ENCODE measurements around the gene PHAF1. TPM values are rescaled to one million over a fixed set of nuclear protein-coding genes. Genes with fewer than 3 reads are reported as not detected.
A peak's percentile ranks its signal among the peaks of the same experiment; 100 is the strongest.

PHAF1 gene
- total and polyA plus RNA-seq, 9 of the 15 experiments (the other 6 are each of a cell fraction or from before 2014, with no cell fraction given), result 5.1 to 25.4 (median 13.8) TPM

DNA sequence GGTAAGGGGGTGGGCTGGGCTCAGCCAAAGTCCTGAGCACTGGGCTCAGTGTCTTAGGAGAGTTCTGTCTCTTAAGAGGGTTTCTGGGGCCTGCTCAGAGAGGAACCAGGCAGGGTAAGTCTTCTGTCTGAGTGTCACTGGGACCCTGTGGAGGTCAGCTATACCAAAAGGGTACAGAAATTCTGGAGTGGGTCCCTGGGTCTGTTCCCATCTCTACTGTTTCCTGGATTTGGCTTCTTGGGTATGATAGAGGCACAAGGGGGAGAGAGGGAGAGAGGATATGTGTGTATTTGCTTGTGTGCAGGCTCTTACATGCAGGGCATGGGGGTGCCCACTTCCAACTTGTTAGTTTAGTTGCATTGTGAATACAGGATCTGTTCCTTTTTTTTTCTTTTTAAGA lies 83.8 kb downstream of the PHAF1 start (continued):
- TF ChIP-seq, protein P1, sequence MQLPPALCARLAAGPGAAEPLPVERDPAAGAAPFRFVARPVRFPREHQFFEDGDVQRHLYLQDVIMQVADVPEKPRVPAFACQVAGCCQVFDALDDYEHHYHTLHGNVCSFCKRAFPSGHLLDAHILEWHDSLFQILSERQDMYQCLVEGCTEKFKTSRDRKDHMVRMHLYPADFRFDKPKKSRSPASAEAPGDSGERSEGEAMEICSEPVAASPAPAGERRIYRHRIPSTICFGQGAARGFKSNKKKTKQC (CRISPR knock-in tag; IDR thresholded peaks at IDR 0.05), result no peak
- TF ChIP-seq ZNF133 (CRISPR knock-in tag; IDR thresholded peaks at IDR 0.05), result no peak
- no peak for TF ChIP-seq POLR2H (tag; IDR thresholded peaks at IDR 0.05; ENCODE audit: low read depth)

DNA sequence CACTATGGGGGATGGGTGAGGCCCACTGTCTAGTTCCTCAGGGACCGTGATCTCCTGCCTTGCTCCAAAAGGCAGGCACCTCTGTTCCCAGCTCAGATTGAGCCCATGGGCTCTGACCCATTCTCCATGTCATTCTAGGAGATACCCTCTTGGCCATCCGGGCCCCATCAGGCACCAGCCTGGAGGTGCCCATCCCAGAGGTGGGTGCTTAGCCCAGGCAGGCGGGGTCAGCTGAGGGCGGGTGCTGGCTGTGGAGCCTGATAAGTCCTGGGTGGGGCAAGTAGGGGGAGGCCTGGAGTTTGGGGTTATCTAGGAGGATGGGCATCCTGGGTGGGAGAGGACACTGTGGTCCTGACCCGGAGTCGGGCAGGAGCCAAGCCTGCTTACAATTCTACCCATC lies 84.5 kb downstream of the PHAF1 start:
- peak overlapping the region; percentile 17; the same call in 1 of the 3 replicates for H3K27ac ChIP-seq (ENCODE audit: extremely low read depth, low read depth, low read length)
- H3K27me3 ChIP-seq (ENCODE audit: control insufficient read depth in 2 of 2, insufficient read depth in 2 of 2, low read length in 2 of 2), result no peaks in the 10 kb centered on the region
- DNase-seq (ENCODE audit: extremely low read depth in 1 of 4, low spot score in 3 of 4) (no peak), ATAC-seq (no peak), FAIRE-seq (no peak)
- peaks cover 63% of the 10 kb centered on the region for H3K36me3 ChIP-seq (ENCODE audit: control insufficient read depth, insufficient read depth, low read length)
- 64% methylated on average over 5 of the region's 6 CpGs for WGBS (ENCODE audit: insufficient coverage, low coverage, missing lambda C conversion rate)
- no peaks in the 10 kb centered on the region for H3K9me3 ChIP-seq (replicated peaks; ENCODE audit: control insufficient read depth, insufficient read depth, low read depth, low read length)
- H3K4me1 ChIP-seq (replicated peaks in 1 of 2; ENCODE audit: control insufficient read depth in 2 of 2, insufficient read depth in 2 of 2, low read length in 2 of 2), result peaks cover 38 to 69% of the 10 kb centered on the region in 2 experiments
- H3K79me2 ChIP-seq (ENCODE audit: control insufficient read depth, insufficient read depth, low read length), result peaks cover 46% of the 10 kb centered on the region
- peak overlapping the region; percentile 74 to 88; a peak in 3 of 4 replicates for H3K9ac ChIP-seq (ENCODE audit: insufficient read depth in 1 of 2, low read depth in 2 of 2, low read length in 2 of 2)
- H4K20me1 ChIP-seq (replicated peaks; ENCODE audit: control insufficient read depth, insufficient read depth, low read length), result no peaks in the 10 kb centered on the region
- BruUV-seq (replicated peaks), result no TSS peak
- POLR2A ChIA-PET, result interaction anchor here (0.8 to 1.2 kb wide), 2 partner anchors 9 to 177 kb away, joined by 3 to 4 read pairs; no protein-coding TSS in a partner anchor
- intact Hi-C loops (cut with micrococcal nuclease), result loop anchor here (5.0 kb wide), 1 partner anchor 33 kb away; the partner anchor contains the start of gene TMEM208
- in situ Hi-C loops (cut with MboI), result no loop called here
- CTCF ChIA-PET (ENCODE audit: low intra/inter-chr PET ratio), result no interaction called here
- no peak overlapping the region for H2AFZ ChIP-seq (ENCODE audit: low read depth, low read length)
- H3K4me2 ChIP-seq (ENCODE audit: insufficient read depth, low read length), result peak overlapping the region; percentile 97; the same call in 1 of the 2 replicates
- no peak overlapping the region for H3K4me3 ChIP-seq
- no peaks in the 10 kb centered on the region for H3K9me1 ChIP-seq (ENCODE audit: control insufficient read depth, insufficient read depth, low read length)
- TF ChIP-seq RBM14 (IDR thresholded peaks at IDR 0.05; ENCODE audit: borderline replicate concordance, insufficient read depth, low read depth, low read length) (no peak), ZNF282 (CRISPR knock-in tag; IDR thresholded peaks at IDR 0.05) (no peak), RBFOX2 (IDR thresholded peaks at IDR 0.05; ENCODE audit: low read depth, low read length) (0 out of 2 replicates have a peak, but pooled peaks have one; percentile 15), GTF2E2 (tag; IDR thresholded peaks at IDR 0.05) (no peak), ZFP36 (IDR thresholded peaks at IDR 0.05; ENCODE audit: low read depth, low read length, partially characterized antibody) (no peak), ZNF134 (CRISPR knock-in tag; conservative IDR thresholded peaks at IDR 0.05) (no peak), ZNF384 (IDR thresholded peaks at IDR 0.05; ENCODE audit: low read depth, low read length) (no peak), NFIX (CRISPR knock-in tag; IDR thresholded peaks at IDR 0.05; ENCODE audit: low read depth) (no peak), ZNF408 (CRISPR knock-in tag; IDR thresholded peaks at IDR 0.05; ENCODE audit: low read depth) (no peak), BRCA1 (IDR thresholded peaks at IDR 0.05) (no peak), BRCA1 (CRISPR knock-in tag; IDR thresholded peaks at IDR 0.05) (no peak), SAFB (IDR thresholded peaks at IDR 0.05; ENCODE audit: borderline replicate concordance, low read depth, low read length) (no peak), ARID1B (IDR thresholded peaks at IDR 0.05) (0 out of 2 replicates have a peak, but pooled peaks have one; percentile 20), NCOA1 (IDR thresholded peaks at IDR 0.05; ENCODE audit: low read depth) (no peak)
- TF ChIP-seq, protein P2, sequence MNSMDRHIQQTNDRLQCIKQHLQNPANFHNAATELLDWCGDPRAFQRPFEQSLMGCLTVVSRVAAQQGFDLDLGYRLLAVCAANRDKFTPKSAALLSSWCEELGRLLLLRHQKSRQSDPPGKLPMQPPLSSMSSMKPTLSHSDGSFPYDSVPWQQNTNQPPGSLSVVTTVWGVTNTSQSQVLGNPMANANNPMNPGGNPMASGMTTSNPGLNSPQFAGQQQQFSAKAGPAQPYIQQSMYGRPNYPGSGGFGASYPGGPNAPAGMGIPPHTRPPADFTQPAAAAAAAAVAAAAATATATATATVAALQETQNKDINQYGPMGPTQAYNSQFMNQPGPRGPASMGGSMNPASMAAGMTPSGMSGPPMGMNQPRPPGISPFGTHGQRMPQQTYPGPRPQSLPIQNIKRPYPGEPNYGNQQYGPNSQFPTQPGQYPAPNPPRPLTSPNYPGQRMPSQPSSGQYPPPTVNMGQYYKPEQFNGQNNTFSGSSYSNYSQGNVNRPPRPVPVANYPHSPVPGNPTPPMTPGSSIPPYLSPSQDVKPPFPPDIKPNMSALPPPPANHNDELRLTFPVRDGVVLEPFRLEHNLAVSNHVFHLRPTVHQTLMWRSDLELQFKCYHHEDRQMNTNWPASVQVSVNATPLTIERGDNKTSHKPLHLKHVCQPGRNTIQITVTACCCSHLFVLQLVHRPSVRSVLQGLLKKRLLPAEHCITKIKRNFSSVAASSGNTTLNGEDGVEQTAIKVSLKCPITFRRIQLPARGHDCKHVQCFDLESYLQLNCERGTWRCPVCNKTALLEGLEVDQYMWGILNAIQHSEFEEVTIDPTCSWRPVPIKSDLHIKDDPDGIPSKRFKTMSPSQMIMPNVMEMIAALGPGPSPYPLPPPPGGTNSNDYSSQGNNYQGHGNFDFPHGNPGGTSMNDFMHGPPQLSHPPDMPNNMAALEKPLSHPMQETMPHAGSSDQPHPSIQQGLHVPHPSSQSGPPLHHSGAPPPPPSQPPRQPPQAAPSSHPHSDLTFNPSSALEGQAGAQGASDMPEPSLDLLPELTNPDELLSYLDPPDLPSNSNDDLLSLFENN (IDR thresholded peaks at IDR 0.05; ENCODE audit: low read depth in 2 of 2, low read length in 2 of 2), result no peak

All from K562 (cell line).